ENCODE measurements around the gene BEND7. TPM values are rescaled to one million over a fixed set of nuclear protein-coding genes. Genes with fewer than 3 reads are reported as not detected.

Gene BEND7
- total and polyA plus RNA-seq, 2 of the 8 experiments (the other 6 are each of a cell fraction or from before 2014, with no cell fraction given): 1.9 to 8.2 TPM

DNA sequence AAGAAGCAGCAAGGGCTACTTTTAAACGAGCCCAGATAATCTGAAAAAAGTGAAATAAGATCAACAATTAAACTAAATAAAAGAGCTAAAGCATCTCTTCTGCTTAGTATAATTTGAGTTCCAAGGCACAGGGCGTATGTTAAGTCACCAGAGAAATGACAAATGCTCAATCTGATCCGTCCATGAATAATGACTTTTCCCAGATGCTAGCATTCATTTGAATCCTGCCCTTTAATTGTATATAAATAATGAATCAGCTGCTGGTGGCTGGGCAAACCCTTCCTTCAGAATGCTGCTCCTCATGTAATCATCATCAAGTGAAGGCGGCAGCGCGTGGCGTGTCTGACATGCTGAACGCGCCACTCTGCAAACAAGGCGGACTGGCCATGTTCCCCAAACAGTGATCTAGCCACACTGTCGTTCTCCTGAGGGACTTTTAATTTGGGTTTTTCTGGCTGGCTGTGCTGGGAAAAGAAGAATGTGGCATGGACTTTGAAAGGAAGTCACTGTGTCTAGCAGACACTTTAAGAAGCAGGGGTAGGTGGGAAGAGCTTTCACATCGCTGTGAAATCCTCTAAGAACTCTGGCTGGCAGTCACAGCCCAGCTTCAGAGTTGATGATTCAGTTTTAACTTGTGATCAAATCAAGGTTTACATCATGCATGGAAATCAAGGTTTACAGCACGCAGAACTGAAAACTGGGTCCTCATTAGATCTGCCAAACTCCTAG is 70.7 kb downstream of the BEND7 start (continued):
- TF ChIP-seq, protein P1, sequence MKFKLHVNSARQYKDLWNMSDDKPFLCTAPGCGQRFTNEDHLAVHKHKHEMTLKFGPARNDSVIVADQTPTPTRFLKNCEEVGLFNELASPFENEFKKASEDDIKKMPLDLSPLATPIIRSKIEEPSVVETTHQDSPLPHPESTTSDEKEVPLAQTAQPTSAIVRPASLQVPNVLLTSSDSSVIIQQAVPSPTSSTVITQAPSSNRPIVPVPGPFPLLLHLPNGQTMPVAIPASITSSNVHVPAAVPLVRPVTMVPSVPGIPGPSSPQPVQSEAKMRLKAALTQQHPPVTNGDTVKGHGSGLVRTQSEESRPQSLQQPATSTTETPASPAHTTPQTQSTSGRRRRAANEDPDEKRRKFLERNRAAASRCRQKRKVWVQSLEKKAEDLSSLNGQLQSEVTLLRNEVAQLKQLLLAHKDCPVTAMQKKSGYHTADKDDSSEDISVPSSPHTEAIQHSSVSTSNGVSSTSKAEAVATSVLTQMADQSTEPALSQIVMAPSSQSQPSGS (IDR thresholded peaks at IDR 0.05; ENCODE audit: low read length): no peak
- TF ChIP-seq POLR2A (IDR thresholded peaks at IDR 0.05; ENCODE audit: control extremely low read depth in 1 of 2, low read depth in 2 of 2, low read length in 2 of 2) (no peak), SRF (IDR thresholded peaks at IDR 0.05; ENCODE audit: low read depth, low read length) (no peak), YY1 (IDR thresholded peaks at IDR 0.05; ENCODE audit: low read depth, low read length) (no peak), HDAC2 (IDR thresholded peaks at IDR 0.05; ENCODE audit: borderline replicate concordance in 1 of 2, low read depth in 2 of 2, low read length in 2 of 2) (no peak), TAF7 (optimal IDR thresholded peaks at IDR 0.05; ENCODE audit: borderline replicate concordance, low read depth, low read length) (no peak), SIRT6 (IDR thresholded peaks at IDR 0.05; ENCODE audit: low read length) (no peak)
